ENCODE results near the gene IRAK1.
A peak's percentile ranks its signal among the peaks of the same experiment; 100 is the strongest.
"Not testable (repeated sequence)": the region's sequence is repeated elsewhere in the genome, so short reads cannot be mapped to it uniquely, and the experiment has no call there.

IRAK1 gene

GRCh38 chrX:153993978-153994377, 25.7 kb downstream of the IRAK1 start:
- DNase-seq = no peak

- no peak for DNase-seq
Observed at GRCh38 chrX:153993079-153993478, 26.6 kb downstream of the IRAK1 start.

- DNase-seq = peak; percentile 54
Observed at GRCh38 chrX:153992180-153992579, 27.5 kb downstream of the IRAK1 start.

- no peak for DNase-seq
Observed at GRCh38 chrX:153991013-153991580, 28.6 kb downstream of the IRAK1 start.

- no peak for DNase-seq
Observed at GRCh38 chrX:153989973-153990655, 29.6 kb downstream of the IRAK1 start.

- DNase-seq = no peak
Observed at GRCh38 chrX:153988493-153988892, 31.2 kb downstream of the IRAK1 start.

GRCh38 chrX:153984351-153985178, 35.1 kb downstream of the IRAK1 start:
- DNase-seq = peak; percentile 21

GRCh38 chrX:153983321-153983801, 36.3 kb downstream of the IRAK1 start:
- peak; percentile 77 for DNase-seq

GRCh38 chrX:153981771-153982533, 37.8 kb downstream of the IRAK1 start:
- DNase-seq = peak; percentile 59

- DNase-seq = no peak
Observed at GRCh38 chrX:153981231-153981630, 38.5 kb downstream of the IRAK1 start.

GRCh38 chrX:153980394-153980793, 39.3 kb downstream of the IRAK1 start:
- DNase-seq = not testable (repeated sequence)

GRCh38 chrX:153974726-153975286, 44.9 kb downstream of the IRAK1 start:
- DNase-seq = peak; percentile 2

- DNase-seq = peak; percentile 46
Observed at GRCh38 chrX:153974003-153974725, 45.5 kb downstream of the IRAK1 start.

GRCh38 chrX:153973127-153974002, 46.3 kb downstream of the IRAK1 start:
- DNase-seq = peak; percentile 1

- DNase-seq = peak; percentile 92
Observed at GRCh38 chrX:153972368-153973126, 47.2 kb downstream of the IRAK1 start, which contains the start of gene TMEM187. Gene TMEM187, plus strand, starts transcription at chrX:153972754. Its CDS starts 9,309 bp downstream, at chrX:153982063.

GRCh38 chrX:153971450-153972367, 48.0 kb downstream of the IRAK1 start, which contains the start of gene HCFC1:
Gene HCFC1, minus strand, starts transcription at chrX:153971818. Its CDS starts 978 bp downstream, at chrX:153970840.
- peak; percentile 91 for DNase-seq

- DNase-seq = peak; percentile 92
Observed at GRCh38 chrX:153971124-153971449, 48.6 kb downstream of the IRAK1 start.

GRCh38 chrX:153970357-153971123, 49.2 kb downstream of the IRAK1 start:
- peak; percentile 12 for DNase-seq
